ENCODE data around the gene DISP3.

Gene DISP3

DNA sequence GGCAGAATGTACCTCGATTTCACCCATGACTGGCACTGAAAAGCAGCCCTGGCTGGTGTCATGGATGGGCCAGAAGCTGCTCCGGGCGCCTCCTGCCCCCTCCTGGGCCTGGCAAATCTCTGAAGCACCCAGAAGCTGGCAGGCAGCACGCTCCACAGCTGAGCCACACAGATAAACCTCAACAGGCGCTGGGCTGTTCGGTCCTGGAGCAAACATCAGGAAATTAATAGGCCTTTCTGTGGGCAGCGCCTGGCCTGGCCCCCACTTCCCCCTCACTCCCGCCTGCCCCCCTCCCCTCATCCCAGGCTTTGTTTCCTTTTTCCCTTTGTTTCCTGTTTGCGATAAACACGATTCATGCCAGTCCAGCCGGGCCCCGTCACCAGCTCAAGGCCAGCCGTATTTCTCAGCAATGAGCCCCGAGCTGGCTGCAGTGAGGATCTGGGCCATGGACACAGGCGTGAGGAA, 20.1 kb upstream of the DISP3 start:
- Histone ChIP-seq H3K4me3 (ENCODE audit: insufficient read depth in 1 of 2, low read depth in 1 of 2, low read length in 2 of 2) (no peak overlapping the region), H2BK15ac (ENCODE audit: low read depth, poor library complexity, severe bottlenecking) (no peak overlapping the region), H3K4me1 (ENCODE audit: control insufficient read depth, insufficient read depth, low read depth, low read length) (no peaks in the 10 kb centered on the region), H3K4ac (ENCODE audit: low read depth in 1 of 2, low read length in 2 of 2) (no peak overlapping the region), H3K18ac (ENCODE audit: low read depth in 1 of 2, low read length in 2 of 2) (no peak overlapping the region), H3K27ac (ENCODE audit: low read length, poor library complexity, severe bottlenecking) (no peak overlapping the region), H3K27me3 (ENCODE audit: control insufficient read depth in 1 of 2, insufficient read depth in 1 of 2, low read length in 2 of 2) (peaks cover 6 to 90% of the 10 kb centered on the region in 2 experiments), H3K9me3 (ENCODE audit: control insufficient read depth, low read length) (no peaks in the 10 kb centered on the region), H3K14ac (ENCODE audit: low read length in 2 of 2) (no peak overlapping the region), H3K79me1 (replicated peaks; ENCODE audit: low read length, poor library complexity, severe bottlenecking) (no peaks in the 10 kb centered on the region), H2BK12ac (ENCODE audit: low read length in 2 of 2) (no peak overlapping the region), H2AK5ac (ENCODE audit: low read length, severe bottlenecking) (no peak overlapping the region), H3K36me3 (ENCODE audit: control insufficient read depth in 1 of 2, insufficient read depth in 2 of 2, low read depth in 1 of 2, low read length in 2 of 2) (no peaks in the 10 kb centered on the region), H2AFZ (ENCODE audit: low read depth, low read length) (no peak overlapping the region), H2BK120ac (ENCODE audit: low read depth, low read length) (no peak overlapping the region), H4K91ac (ENCODE audit: low read length) (no peak overlapping the region), H3K23ac (ENCODE audit: low read length in 2 of 2) (no peak overlapping the region), H4K8ac (ENCODE audit: low read length) (no peak overlapping the region), H3K4me2 (ENCODE audit: low read length, poor library complexity, severe bottlenecking) (no peak overlapping the region), H2BK5ac (ENCODE audit: low read depth, low read length, poor library complexity, severe bottlenecking) (no peak overlapping the region), H3K9ac (ENCODE audit: low read length) (no peak overlapping the region)
- WGBS = 61% methylated on average over 14 of the region's 15 CpGs
- no peak for DNase-seq

DNA sequence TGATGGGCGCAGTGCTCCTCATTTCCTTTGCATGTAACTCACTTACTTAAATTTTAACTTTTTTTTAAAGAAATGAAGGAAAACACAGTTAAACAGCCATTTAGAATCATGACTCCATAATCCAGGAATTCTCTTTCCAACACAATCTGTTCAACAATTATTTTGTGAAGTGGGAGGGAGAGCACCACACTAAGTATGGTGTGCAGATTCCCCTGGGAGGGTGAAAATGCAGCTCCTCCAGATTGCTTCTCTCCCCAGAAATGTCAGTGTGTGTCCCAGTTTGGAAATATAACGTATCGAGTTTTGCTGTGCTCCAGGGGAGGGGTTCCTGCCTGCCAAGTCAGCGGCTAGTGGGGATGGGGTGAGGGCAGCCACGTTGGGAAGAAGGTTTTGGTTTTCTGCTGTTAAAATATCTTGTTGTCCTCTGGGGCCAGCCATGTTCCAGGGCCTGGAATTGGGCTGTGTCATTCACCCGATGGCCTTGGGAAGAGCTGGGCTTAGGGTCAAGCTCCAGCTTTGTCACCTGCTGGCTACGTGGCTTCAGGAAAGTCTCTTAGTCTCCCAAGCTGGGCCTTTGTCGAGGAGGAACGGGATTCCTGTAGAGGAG, 17.3 kb upstream of the DISP3 start:
- 53% methylated on average over 9 of the region's 9 CpGs for WGBS
- Histone ChIP-seq H3K9me3 (ENCODE audit: control insufficient read depth, low read length) (no peaks in the 10 kb centered on the region), H3K23ac (ENCODE audit: low read length in 2 of 2) (no peak overlapping the region), H4K8ac (ENCODE audit: low read length) (no peak overlapping the region), H2BK5ac (ENCODE audit: low read depth, low read length, poor library complexity, severe bottlenecking) (no peak overlapping the region), H2AK5ac (ENCODE audit: low read length, severe bottlenecking) (no peak overlapping the region), H3K27ac (ENCODE audit: low read length, poor library complexity, severe bottlenecking) (no peak overlapping the region), H3K14ac (ENCODE audit: low read length in 2 of 2) (no peak overlapping the region), H2BK120ac (ENCODE audit: low read depth, low read length) (no peak overlapping the region), H3K9ac (ENCODE audit: low read length) (no peak overlapping the region), H3K79me1 (replicated peaks; ENCODE audit: low read length, poor library complexity, severe bottlenecking) (no peaks in the 10 kb centered on the region), H2BK12ac (ENCODE audit: low read length in 2 of 2) (no peak overlapping the region), H3K4ac (ENCODE audit: low read depth in 1 of 2, low read length in 2 of 2) (no peak overlapping the region), H3K4me2 (ENCODE audit: low read length, poor library complexity, severe bottlenecking) (no peak overlapping the region), H3K4me3 (ENCODE audit: insufficient read depth in 1 of 2, low read depth in 1 of 2, low read length in 2 of 2) (no peak overlapping the region), H3K27me3 (ENCODE audit: control insufficient read depth in 1 of 2, insufficient read depth in 1 of 2, low read length in 2 of 2) (peaks cover 6 to 84% of the 10 kb centered on the region in 2 experiments), H3K4me1 (ENCODE audit: control insufficient read depth, insufficient read depth, low read depth, low read length) (no peaks in the 10 kb centered on the region), H2AFZ (ENCODE audit: low read depth, low read length) (no peak overlapping the region), H3K36me3 (ENCODE audit: control insufficient read depth in 1 of 2, insufficient read depth in 2 of 2, low read depth in 1 of 2, low read length in 2 of 2) (no peaks in the 10 kb centered on the region), H3K18ac (ENCODE audit: low read depth in 1 of 2, low read length in 2 of 2) (no peak overlapping the region), H2BK15ac (ENCODE audit: low read depth, poor library complexity, severe bottlenecking) (no peak overlapping the region), H4K91ac (ENCODE audit: low read length) (no peak overlapping the region)
- no peak for DNase-seq

DNA sequence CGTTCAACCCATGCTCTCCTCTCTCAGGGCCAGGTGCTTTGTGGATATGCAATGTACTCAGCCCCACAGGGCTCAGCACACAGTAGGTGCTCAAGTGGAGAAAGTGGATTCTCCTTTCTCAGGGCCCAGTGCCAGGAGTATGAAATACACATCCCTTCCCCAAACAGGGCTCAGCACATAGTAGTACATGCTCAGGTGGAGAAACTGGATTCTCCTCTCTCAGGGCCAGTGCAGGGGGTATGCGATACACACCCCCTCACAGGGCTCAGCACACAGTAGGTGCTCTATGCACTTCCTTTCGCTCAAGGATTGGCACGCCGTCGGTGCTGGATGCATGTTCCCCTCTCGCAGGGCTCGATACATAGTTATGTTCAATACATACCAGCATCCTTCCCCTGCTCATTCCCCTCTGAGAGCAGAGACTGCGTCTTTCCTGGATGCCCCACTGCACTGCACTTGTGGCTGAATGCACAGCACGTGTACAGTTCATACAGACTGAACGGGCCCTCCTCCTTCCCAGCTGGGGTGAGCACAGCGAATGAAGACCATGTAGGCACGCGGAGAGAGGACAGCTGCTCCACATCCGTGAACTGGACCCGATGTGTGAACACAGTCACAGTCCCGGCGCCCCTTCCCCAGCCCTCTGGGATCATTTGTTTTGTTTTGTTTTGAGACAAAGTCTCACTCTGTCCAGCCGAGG, 16.6 kb upstream of the DISP3 start:
- Histone ChIP-seq H3K23ac (ENCODE audit: low read length in 2 of 2) (no peak overlapping the region), H2BK15ac (ENCODE audit: low read depth, poor library complexity, severe bottlenecking) (no peak overlapping the region)
- 80% methylated on average over 19 of the region's 19 CpGs for WGBS

DNA sequence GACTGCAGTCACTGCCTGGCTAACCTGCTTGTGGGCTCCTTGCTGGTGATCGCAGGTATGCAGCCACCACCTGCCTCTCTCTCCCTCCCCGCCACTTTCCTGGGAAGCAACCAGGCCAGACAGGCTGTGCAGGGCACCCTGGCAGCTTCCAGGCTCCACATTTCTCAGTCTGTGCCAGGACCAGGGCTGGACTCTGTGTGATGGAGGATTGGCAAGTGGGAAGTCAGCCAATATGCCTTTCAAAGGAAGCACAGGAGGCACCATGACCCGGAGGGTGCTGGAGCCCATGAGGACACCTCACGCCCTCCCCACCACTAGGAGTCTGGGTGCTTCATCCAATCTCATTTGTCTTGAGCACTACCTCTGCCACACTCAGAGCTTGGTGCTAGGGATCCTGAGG, 15.8 kb upstream of the DISP3 start:
- no peak overlapping the region for H4K91ac ChIP-seq (ENCODE audit: low read length)
- no peak overlapping the region for H2AK5ac ChIP-seq (ENCODE audit: low read length, severe bottlenecking)
- H3K4me3 ChIP-seq (ENCODE audit: insufficient read depth in 1 of 2, low read depth in 1 of 2, low read length in 2 of 2) = no peak overlapping the region
- no peak for DNase-seq
- no peak overlapping the region for H3K27ac ChIP-seq (ENCODE audit: low read length, poor library complexity, severe bottlenecking)
- H3K4ac ChIP-seq (ENCODE audit: low read depth in 1 of 2, low read length in 2 of 2) = no peak overlapping the region
- H2AFZ ChIP-seq (ENCODE audit: low read depth, low read length) = no peak overlapping the region
- no peak overlapping the region for H3K4me2 ChIP-seq (ENCODE audit: low read length, poor library complexity, severe bottlenecking)
- H3K9me3 ChIP-seq (ENCODE audit: control insufficient read depth, low read length) = no peaks in the 10 kb centered on the region
- no peak overlapping the region for H2BK15ac ChIP-seq (ENCODE audit: low read depth, poor library complexity, severe bottlenecking)
- no peak overlapping the region for H3K23ac ChIP-seq (ENCODE audit: low read length in 2 of 2)
- H2BK12ac ChIP-seq (ENCODE audit: low read length in 2 of 2) = no peak overlapping the region
- H2BK120ac ChIP-seq (ENCODE audit: low read depth, low read length) = no peak overlapping the region
- H3K14ac ChIP-seq (ENCODE audit: low read length in 2 of 2) = no peak overlapping the region
- H4K8ac ChIP-seq (ENCODE audit: low read length) = no peak overlapping the region
- no peak overlapping the region for H2BK5ac ChIP-seq (ENCODE audit: low read depth, low read length, poor library complexity, severe bottlenecking)
- H3K18ac ChIP-seq (ENCODE audit: low read depth in 1 of 2, low read length in 2 of 2) = no peak overlapping the region
- no peaks in the 10 kb centered on the region for H3K36me3 ChIP-seq (ENCODE audit: control insufficient read depth in 1 of 2, insufficient read depth in 2 of 2, low read depth in 1 of 2, low read length in 2 of 2)
- no peak overlapping the region for H3K9ac ChIP-seq (ENCODE audit: low read length)
- WGBS = 64% methylated on average over 4 of the region's 4 CpGs
- no peaks in the 10 kb centered on the region for H3K79me1 ChIP-seq (replicated peaks; ENCODE audit: low read length, poor library complexity, severe bottlenecking)
- peaks cover 6 to 76% of the 10 kb centered on the region in 2 experiments for H3K27me3 ChIP-seq (ENCODE audit: control insufficient read depth in 1 of 2, insufficient read depth in 1 of 2, low read length in 2 of 2)
- no peaks in the 10 kb centered on the region for H3K4me1 ChIP-seq (ENCODE audit: control insufficient read depth, insufficient read depth, low read depth, low read length)

More for the DNA sequence above, 16.6 kb upstream of the DISP3 start:
- Histone ChIP-seq H3K27ac (ENCODE audit: low read length, poor library complexity, severe bottlenecking) (no peak overlapping the region), H2AFZ (ENCODE audit: low read depth, low read length) (no peak overlapping the region), H2AK5ac (ENCODE audit: low read length, severe bottlenecking) (no peak overlapping the region), H3K4me1 (ENCODE audit: control insufficient read depth, insufficient read depth, low read depth, low read length) (no peaks in the 10 kb centered on the region), H4K8ac (ENCODE audit: low read length) (no peak overlapping the region), H2BK120ac (ENCODE audit: low read depth, low read length) (no peak overlapping the region), H4K91ac (ENCODE audit: low read length) (no peak overlapping the region), H3K14ac (ENCODE audit: low read length in 2 of 2) (no peak overlapping the region), H3K4ac (ENCODE audit: low read depth in 1 of 2, low read length in 2 of 2) (no peak overlapping the region), H2BK12ac (ENCODE audit: low read length in 2 of 2) (no peak overlapping the region), H3K27me3 (ENCODE audit: control insufficient read depth in 1 of 2, insufficient read depth in 1 of 2, low read length in 2 of 2) (peaks cover 6 to 84% of the 10 kb centered on the region in 2 experiments), H3K4me2 (ENCODE audit: low read length, poor library complexity, severe bottlenecking) (no peak overlapping the region), H3K9ac (ENCODE audit: low read length) (no peak overlapping the region), H3K4me3 (ENCODE audit: insufficient read depth in 1 of 2, low read depth in 1 of 2, low read length in 2 of 2) (no peak overlapping the region), H3K9me3 (ENCODE audit: control insufficient read depth, low read length) (no peaks in the 10 kb centered on the region), H2BK5ac (ENCODE audit: low read depth, low read length, poor library complexity, severe bottlenecking) (no peak overlapping the region), H3K79me1 (replicated peaks; ENCODE audit: low read length, poor library complexity, severe bottlenecking) (no peaks in the 10 kb centered on the region), H3K18ac (ENCODE audit: low read depth in 1 of 2, low read length in 2 of 2) (no peak overlapping the region), H3K36me3 (ENCODE audit: control insufficient read depth in 1 of 2, insufficient read depth in 2 of 2, low read depth in 1 of 2, low read length in 2 of 2) (no peaks in the 10 kb centered on the region)
- DNase-seq = no peak

Measured in mesenchymal stem cell (in vitro differentiated cells and primary cell).